ENCODE data around the gene MARCHF2.
"Not testable (repeated sequence)": the region's sequence is repeated elsewhere in the genome, so short reads cannot be mapped to it uniquely, and the experiment has no call there.

Gene MARCHF2

GRCh38 chr19:8410718-8411117, 2.4 kb upstream of the MARCHF2 start:
- not testable (repeated sequence) for DNase-seq (ENCODE audit: low read depth in 2 of 2)

- no peak for DNase-seq (ENCODE audit: low read depth in 2 of 2)
Measured at GRCh38 chr19:8413629-8413995, 507 bp downstream of the MARCHF2 start.

DNA sequence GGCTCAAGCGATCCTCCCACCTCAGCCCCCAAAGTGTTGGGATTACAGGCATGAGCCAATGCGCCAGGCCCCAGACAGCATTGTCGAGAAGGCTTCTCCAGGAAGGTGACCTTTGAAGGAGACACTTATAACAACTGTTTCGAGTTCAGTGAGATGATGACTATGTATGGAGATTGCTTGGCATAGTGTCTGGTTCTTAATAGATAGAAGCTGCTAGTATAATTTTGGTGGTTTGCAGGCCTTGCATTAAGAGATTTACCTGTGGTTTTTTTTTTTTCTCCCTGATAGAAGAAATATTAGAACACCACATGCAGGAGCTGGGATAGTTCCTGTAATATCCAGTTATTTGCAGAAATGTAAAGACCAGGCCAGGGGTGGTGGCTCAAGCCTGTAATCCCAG, 3.7 kb downstream of the MARCHF2 start:
- no peak for DNase-seq (ENCODE audit: low read depth in 2 of 2)

DNA sequence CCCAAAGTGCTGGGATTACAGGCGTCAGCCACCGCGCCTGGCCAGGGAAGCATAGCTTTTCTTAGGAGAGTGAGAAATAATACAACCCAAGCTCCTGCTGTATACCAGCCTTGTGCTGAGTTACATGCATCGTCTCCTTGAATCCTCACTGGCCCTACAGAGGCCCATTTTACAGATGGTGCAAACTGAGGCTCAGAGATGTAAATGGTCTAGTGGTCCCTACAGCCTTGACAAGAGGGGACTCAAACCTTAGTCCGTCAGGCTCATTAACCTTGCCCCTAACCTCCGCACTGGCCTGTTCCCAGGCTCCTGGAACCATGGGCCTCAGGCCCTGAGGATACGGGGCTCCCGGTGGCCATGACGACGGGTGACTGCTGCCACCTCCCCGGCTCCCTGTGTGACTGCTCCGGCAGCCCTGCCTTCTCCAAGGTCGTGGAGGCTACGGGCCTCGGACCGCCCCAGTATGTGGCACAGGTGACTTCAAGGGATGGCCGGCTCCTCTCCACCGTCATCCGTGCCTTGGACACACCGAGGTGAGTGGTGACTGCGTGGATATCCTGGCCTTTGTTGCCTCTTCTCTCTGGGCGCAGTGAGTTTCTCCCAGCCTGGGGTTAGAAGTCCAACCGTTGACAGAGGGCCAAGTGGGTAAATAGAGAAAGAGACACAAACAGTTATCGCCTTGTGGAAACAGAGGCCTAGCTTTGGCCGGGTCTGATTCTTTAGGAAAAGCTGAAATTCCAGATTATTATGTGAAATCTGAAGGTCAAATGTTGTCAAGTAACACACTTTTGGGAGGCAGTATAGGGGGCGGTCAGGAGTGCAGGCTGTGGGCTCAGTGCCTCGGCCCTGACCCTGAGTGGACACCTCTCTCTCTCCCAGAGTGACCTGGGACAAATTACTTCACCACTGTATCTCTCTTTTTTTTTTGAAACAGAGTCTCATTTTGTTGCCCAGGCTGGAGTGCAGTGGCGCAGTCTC, 8.7 kb downstream of the MARCHF2 start:
- no peak for DNase-seq (ENCODE audit: low read depth in 2 of 2)

DNA sequence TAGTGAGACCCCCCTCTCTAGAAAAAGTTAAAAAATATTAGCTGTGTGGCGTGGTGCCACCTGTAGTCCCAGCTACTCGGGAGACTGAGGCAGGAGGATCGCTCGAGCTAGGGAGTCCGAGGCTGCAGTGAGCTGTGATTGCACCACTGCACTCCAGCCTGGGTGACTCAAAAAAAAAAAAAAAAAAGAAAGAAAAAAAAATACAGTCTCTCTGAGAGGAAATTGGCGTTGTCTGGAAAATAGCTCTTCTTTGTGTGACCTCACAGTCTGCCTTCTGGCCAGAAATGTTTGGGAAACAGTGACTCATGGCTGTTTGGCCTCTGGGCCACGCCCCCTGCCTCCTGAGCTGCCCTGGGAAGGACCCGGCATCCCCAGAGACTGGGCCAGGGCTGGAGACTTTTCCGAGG, 10.7 kb downstream of the MARCHF2 start:
- no peak for DNase-seq (ENCODE audit: low read depth in 2 of 2)

DNA sequence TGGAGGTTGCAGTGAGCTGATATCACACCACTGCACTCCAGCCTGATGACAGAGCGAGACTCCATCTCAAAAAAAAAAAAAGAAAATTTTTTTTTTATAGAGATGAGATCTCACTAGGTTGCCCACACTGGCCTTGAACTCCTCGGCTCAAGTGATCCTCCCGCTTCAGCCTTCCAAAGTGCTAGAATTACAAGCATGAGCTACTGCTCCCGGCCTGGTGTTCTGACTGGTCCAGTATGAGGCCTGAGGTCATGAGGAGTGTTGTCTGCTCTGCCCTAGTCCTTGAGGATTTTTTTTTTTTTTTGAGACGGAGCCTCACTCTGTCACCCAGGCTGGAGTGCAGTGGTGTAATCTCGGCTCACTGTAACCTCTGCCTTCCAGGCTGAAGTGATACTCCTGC, 12.2 kb downstream of the MARCHF2 start:
- not testable (repeated sequence) for DNase-seq (ENCODE audit: low read depth in 2 of 2)

- no peak for DNase-seq (ENCODE audit: low read depth in 2 of 2)
Measured at GRCh38 chr19:8426283-8426682, 13.2 kb downstream of the MARCHF2 start.

GRCh38 chr19:8429044-8429443, 15.9 kb downstream of the MARCHF2 start:
- no peak for DNase-seq (ENCODE audit: low read depth in 2 of 2)

GRCh38 chr19:8429826-8430225, 16.7 kb downstream of the MARCHF2 start:
- DNase-seq (ENCODE audit: low read depth in 2 of 2), result no peak

GRCh38 chr19:8430650-8431049, 17.5 kb downstream of the MARCHF2 start:
- no peak for DNase-seq (ENCODE audit: low read depth in 2 of 2)

DNA sequence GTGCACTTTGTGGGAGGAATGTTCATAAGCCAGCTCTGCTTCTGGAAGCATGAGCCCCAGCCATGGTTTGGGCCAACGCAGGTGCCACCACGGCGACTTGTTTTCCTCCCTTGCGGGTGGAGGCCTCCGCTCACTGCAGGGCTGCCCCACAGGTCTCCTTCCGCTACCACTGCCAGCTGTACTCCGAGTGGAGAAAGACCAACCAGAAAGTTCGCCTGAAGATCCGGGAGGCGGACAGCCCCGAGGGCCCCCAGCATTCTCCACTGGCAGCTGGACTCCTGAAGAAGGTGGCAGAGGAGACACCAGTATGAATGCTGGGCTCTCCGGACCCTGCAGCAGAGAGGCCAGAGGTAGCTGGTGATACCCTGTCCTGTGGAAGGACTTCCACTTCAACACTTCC, 25.1 kb downstream of the MARCHF2 start:
- no peak for DNase-seq (ENCODE audit: low read depth in 2 of 2)

- DNase-seq (ENCODE audit: low read depth in 2 of 2), result no peak
Measured at GRCh38 chr19:8441725-8442544, 28.8 kb downstream of the MARCHF2 start.

GRCh38 chr19:8444140-8444676, 31.1 kb downstream of the MARCHF2 start:
- not testable (repeated sequence) for DNase-seq (ENCODE audit: low read depth in 2 of 2)

DNA sequence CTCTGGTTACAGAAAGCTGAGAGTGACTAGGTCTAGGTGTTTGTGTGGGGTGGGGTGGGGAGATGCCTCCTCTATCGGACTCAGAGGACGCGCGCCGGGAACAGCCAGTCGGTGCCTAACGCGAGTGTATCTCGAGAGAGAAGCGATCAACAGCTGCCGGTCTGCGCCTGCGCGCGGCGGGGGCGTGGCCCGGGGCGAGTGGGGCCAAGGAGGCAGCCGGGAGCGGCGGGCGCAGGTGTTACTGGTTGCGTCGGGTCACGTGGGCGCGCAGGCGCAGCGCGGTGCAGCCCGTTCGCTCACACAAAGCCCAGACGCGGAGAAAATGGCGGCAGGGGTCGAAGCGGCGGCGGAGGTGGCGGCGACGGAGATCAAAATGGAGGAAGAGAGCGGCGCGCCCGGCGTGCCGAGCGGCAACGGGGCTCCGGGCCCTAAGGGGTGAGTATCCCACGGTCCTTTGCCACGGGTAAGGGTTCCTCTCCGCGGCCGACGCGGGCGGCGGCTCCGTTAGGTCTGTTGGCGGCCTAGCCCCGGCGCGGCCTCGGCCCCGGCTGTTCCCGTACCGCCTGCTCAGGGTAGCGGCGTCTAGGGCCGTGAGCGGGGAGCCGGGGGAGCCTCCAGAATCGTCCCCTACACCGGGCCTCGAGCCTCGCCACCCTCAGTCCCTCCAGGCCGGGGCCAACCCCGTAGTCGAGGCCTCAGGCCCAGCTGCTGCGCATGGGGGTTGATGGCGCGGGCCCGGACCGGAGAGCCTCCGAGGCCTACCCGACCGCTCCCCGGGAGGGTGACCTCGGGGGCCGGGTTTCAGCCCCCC, 31.8 kb downstream of the MARCHF2 start, which contains the start of gene HNRNPM:
Gene HNRNPM, plus strand, starts transcription at position 299 of the 811 bp plus-strand sequence. Its CDS starts 24 bp downstream, at position 323.
- DNase-seq (ENCODE audit: low read depth in 2 of 2), result peak; percentile 100

- DNase-seq (ENCODE audit: low read depth in 2 of 2), result peak; percentile 36 to 46
Measured at GRCh38 chr19:8445488-8446001, 32.4 kb downstream of the MARCHF2 start.

DNA sequence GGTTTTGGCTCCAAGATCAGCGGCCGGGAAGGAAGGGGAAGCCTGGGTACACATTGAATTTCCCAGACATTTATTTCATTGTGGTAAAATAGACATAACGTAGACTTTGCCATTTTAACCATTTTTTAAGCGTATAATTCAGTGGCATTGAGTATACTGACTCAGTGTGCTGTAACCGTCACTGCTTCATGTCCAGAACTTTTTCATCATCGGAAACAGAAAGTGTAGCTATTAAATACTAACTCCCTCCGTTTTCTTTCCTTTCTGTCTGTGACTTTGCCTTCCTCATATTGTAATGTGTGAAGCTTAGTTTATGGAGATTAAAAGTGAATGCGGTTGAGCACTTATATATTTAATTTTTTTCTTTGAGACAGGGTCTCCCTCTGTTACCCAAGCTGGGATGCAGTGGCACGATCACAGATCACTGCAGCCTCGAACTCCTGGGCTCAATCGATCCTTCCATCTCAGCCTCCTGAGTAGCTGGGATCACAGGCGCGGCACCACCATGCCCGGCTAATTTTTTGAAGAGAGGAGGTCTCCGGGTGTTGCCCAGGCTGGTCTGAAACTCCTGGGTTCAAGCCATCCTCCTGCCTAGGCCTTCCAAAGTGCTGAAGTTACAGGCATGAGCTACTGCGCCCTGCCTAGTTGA, 33.1 kb downstream of the MARCHF2 start:
- no peak for DNase-seq (ENCODE audit: low read depth in 2 of 2)

- DNase-seq (ENCODE audit: low read depth in 2 of 2), result no peak
Measured at GRCh38 chr19:8449830-8450229, 36.7 kb downstream of the MARCHF2 start.

DNA sequence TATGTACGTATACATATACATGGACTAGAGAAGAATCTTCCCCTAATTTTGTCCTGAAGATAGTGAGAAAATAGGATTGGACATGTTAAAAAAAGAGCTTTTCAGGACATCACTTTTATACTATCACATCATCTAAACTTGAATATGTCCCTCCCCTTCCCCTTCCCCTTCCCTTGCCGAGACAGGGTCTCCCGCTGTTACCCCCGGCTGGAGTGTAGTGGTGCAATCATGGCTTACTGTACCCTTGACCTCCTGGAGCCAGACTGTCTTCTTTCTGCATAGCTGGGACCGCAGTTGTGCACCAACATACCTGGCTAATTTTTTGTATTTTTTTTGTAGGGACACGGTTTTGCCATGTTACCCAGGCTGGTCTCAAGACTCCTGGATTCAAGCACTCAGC, 38.3 kb downstream of the MARCHF2 start:
- no peak for DNase-seq (ENCODE audit: low read depth in 2 of 2)

DNA sequence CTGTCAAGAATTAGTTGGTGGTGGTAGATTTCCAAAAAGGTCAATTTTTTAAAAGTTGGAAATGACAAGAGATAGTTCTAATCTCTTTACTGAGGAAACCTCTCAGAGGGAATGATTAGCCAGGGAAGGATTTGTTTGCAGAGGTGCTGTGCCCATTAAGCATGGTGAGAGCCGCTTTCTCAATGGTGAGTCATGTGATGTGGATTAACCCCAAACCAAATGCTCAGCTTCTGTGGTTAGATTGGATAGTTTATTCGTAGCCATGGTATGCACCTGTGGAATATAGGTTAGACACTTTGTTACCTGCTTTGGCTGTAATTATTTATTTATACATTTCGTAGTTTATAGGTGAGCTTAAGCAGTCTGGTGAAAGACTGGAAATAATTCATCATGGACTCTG, 38.8 kb downstream of the MARCHF2 start:
- no peak for DNase-seq (ENCODE audit: low read depth in 2 of 2)

GRCh38 chr19:8452446-8453123, 39.5 kb downstream of the MARCHF2 start:
- DNase-seq (ENCODE audit: low read depth in 2 of 2), result no peak

All from stimulated activated CD4-positive, alpha-beta T cell treated with anti-CD3 and anti-CD28 coated beads, Interleukin-4, amount 100 ng/mL, for 48 hours (primary cell).